IMR-90 (cell line): ENCODE results near the gene FAM227B. TPM values are rescaled to one million over a fixed set of nuclear protein-coding genes. Genes with fewer than 3 reads are reported as not detected.

Experiments used
- ATAC-seq: fragments of 200-7000 bp; cut with Tn5 transposase; 2 replicates; pipeline ENCODE4 v1.9.1; 2020; ENCODE audit warnings: low read depth, mild to moderate bottlenecking, moderate library complexity
- BruUV-seq: library from RNA; stranded (reverse); fragments of 400-500 nt; replicated peaks from 2 replicates; lab custom pipeline; 2021; lab: Mats Ljungman, UMichigan
- CTCF ChIA-PET: fragments of 300-600 bp; formaldehyde crosslinking; extraction: SDS; loops from one replicate; lab custom pipeline; 2021; ENCODE audit warnings: antibody characterized with exemption; lab: Yijun Ruan, JAX
- POLR2A ChIA-PET: fragments of 300-600 bp; sonication (Branson Sonifier 250); formaldehyde crosslinking; loops from one replicate; lab custom pipeline; 2022; ENCODE audit warnings: antibody characterized with exemption; ENCODE audit not compliant: unreplicated experiment; lab: Charles Lee
- DNase-seq: peaks from one replicate; pipeline ENCODE4 v3.0.0; 2013
- H2AFZ ChIP-seq: replicated peaks from 2 replicates; pipeline ENCODE3; 2013; ENCODE audit warnings: low read length, mild to moderate bottlenecking; ENCODE audit not compliant: poor library complexity
- H2AK5ac ChIP-seq: 2 replicates; pipeline ENCODE4 v1.6.1; 2013; ENCODE audit warnings: low read depth, low read length, inconsistent platforms
- H2AK9ac ChIP-seq: replicated peaks from 2 replicates; pipeline ENCODE3; 2013; ENCODE audit warnings: mild to moderate bottlenecking, low read depth, low read length, moderate library complexity; ENCODE audit not compliant: poor library complexity
- H2BK120ac ChIP-seq: 2 replicates; pipeline ENCODE4 v1.6.1; 2013; ENCODE audit warnings: low read depth, low read length, inconsistent platforms
- H2BK15ac ChIP-seq: 3 replicates; pipeline ENCODE4 v1.6.1; 2013; ENCODE audit warnings: low read depth, low read length, inconsistent platforms
- H2BK20ac ChIP-seq: 2 replicates; pipeline ENCODE4 v1.6.1; 2013; ENCODE audit warnings: low read depth, mild to moderate bottlenecking, inconsistent platforms, low read length, moderate library complexity
- H2BK5ac ChIP-seq: 2 replicates; pipeline ENCODE4 v1.6.1; 2013; ENCODE audit warnings: mild to moderate bottlenecking, low read depth, low read length, inconsistent platforms; ENCODE audit not compliant: poor library complexity, severe bottlenecking
- H3K14ac ChIP-seq: replicated peaks from 2 replicates; pipeline ENCODE4 v1.6.1; 2013; ENCODE audit warnings: low read depth, low read length, inconsistent platforms
- H3K18ac ChIP-seq: 2 replicates; pipeline ENCODE4 v1.6.1; 2013; ENCODE audit warnings: low read depth, low read length, control low read depth
- H3K23ac ChIP-seq: 2 replicates; pipeline ENCODE4 v1.6.1; 2013; ENCODE audit warnings: low read depth, low read length, inconsistent platforms
- H3K27ac ChIP-seq: 2 replicates; pipeline ENCODE4 v1.5.1; 2013; ENCODE audit warnings: mild to moderate bottlenecking, control low read depth, low read length; ENCODE audit not compliant: insufficient read depth
- H3K27me3 ChIP-seq: 2 replicates; pipeline ENCODE4 v1.6.1; 2013; ENCODE audit warnings: low read length; ENCODE audit not compliant: control insufficient read depth, insufficient read depth
- H3K36me3 ChIP-seq: 2 replicates; pipeline ENCODE4 v1.6.1; 2013; ENCODE audit warnings: low read length, mixed read lengths; ENCODE audit not compliant: control insufficient read depth, insufficient read depth
- H3K4ac ChIP-seq: 2 replicates; pipeline ENCODE4 v1.6.1; 2013; ENCODE audit warnings: low read depth, low read length, inconsistent platforms
- H3K4me1 ChIP-seq: 2 replicates; pipeline ENCODE4 v1.6.1; 2013; ENCODE audit warnings: low read length, mixed read lengths; ENCODE audit not compliant: control insufficient read depth, insufficient read depth
- H3K4me2 ChIP-seq: 2 replicates; pipeline ENCODE4 v1.6.1; 2013; ENCODE audit warnings: low read depth, mild to moderate bottlenecking, control low read depth, low read length, moderate library complexity
- H3K4me3 ChIP-seq: 2 replicates; pipeline ENCODE4 v1.5.1; 2013; ENCODE audit warnings: low read depth, mild to moderate bottlenecking, control low read depth, low read length, moderate library complexity; ENCODE audit not compliant: insufficient read depth
- H3K56ac ChIP-seq: 2 replicates; pipeline ENCODE4 v1.6.1; 2013; ENCODE audit warnings: low read length, inconsistent platforms; ENCODE audit not compliant: insufficient read depth; ENCODE audit errors: extremely low read depth
- H3K79me1 ChIP-seq, 2 experiments: 2 replicates each; pipeline ENCODE4 v1.6.1; 2013; ENCODE audit warnings: low read length in 2 of 2, inconsistent platforms in 1 of 2, low read depth in 1 of 2
- H3K9ac ChIP-seq: 2 replicates; pipeline ENCODE4 v1.6.1; 2013; ENCODE audit warnings: low read depth, low read length, control low read depth
- H3K9me1 ChIP-seq: 2 replicates; pipeline ENCODE4 v1.6.1; 2013; ENCODE audit warnings: low read length, inconsistent platforms; ENCODE audit not compliant: insufficient read depth
- H3K9me3 ChIP-seq: 2 replicates; pipeline ENCODE4 v1.6.1; 2013; ENCODE audit warnings: low read length; ENCODE audit not compliant: control insufficient read depth, insufficient read depth
- H4K20me1 ChIP-seq: 2 replicates; pipeline ENCODE4 v1.6.1; 2013; ENCODE audit warnings: low read length, inconsistent platforms; ENCODE audit not compliant: insufficient read depth
- H4K5ac ChIP-seq: 2 replicates; pipeline ENCODE4 v1.6.1; 2013; ENCODE audit warnings: mild to moderate bottlenecking, low read depth, low read length, control low read depth
- H4K8ac ChIP-seq, 2 experiments: 2 replicates each; pipeline ENCODE4 v1.6.1; 2013; ENCODE audit warnings: low read depth in 2 of 2, low read length in 2 of 2, control low read depth in 1 of 2, inconsistent platforms in 1 of 2
- H4K91ac ChIP-seq: 2 replicates; pipeline ENCODE4 v1.6.1; 2013; ENCODE audit warnings: low read depth, low read length, inconsistent platforms; ENCODE audit not compliant: insufficient read depth
- CEBPB ChIP-seq: IDR thresholded peaks from 2 replicates; pipeline ENCODE4 v1.6.1; 2012; ENCODE audit warnings: low read depth, low read length, improper control_type of control experiment
- FOS ChIP-seq: fragments of 150-350 bp; IDR thresholded peaks from 2 replicates; pipeline ENCODE4 v1.6.1; 2016; ENCODE audit warnings: low read depth, low read length
- MAFK ChIP-seq: IDR thresholded peaks from 2 replicates; pipeline ENCODE4 v1.6.1; 2012; ENCODE audit warnings: low read depth, low read length, improper control_type of control experiment
- POLR2A ChIP-seq: IDR thresholded peaks from 2 replicates; pipeline ENCODE4 v1.6.1; 2012; ENCODE audit warnings: mild to moderate bottlenecking, low read depth, low read length
- WGBS, 2 experiments: methylation state at CpG; one replicate each; pipeline versions ENCODE4 v1.1.5 to v1.1.7; 2013; ENCODE audit warnings: missing lambda C conversion rate in 2 of 2; ENCODE audit not compliant: insufficient read length in 1 of 2; ENCODE audit errors: extremely low coverage in 2 of 2; 5-methylcytosine and 5-hydroxymethylcytosine counted together
- dilution Hi-C: fragments of 300-500 bp; cut with HindIII; formaldehyde crosslinking; loops from one replicate; pipeline ENCODE4 v1.14.3; 2018; ENCODE audit warnings: low sequenced_read_pairs; ENCODE audit not compliant: unreplicated experiment
- in situ Hi-C: fragments of 300-500 bp; cut with MboI; formaldehyde crosslinking; loops from 3 replicates; pipeline ENCODE4 v1.14.3; 2019; ENCODE audit warnings: low sequenced_read_pairs, inconsistent platforms, mixed read lengths
- intact Hi-C: fragments of 100-400 bp; cut with micrococcal nuclease; formaldehyde crosslinking; loops from 2 replicates; pipeline ENCODE4 v1.10.0; 2022
- polyA plus RNA-seq, 3 experiments: library from polyadenylated mRNA; depleted of rRNA; stranded (reverse); fragments of >200 nt; gene quantifications; 2 replicates each; pipeline ENCODE4 v1.2.3, GENCODE V29; 2012; ENCODE audit warnings: low replicate concordance in 1 of 3
- total RNA-seq: library from RNA; depleted of rRNA; stranded (reverse); fragments of >200 nt; gene quantifications from 2 replicates; pipeline ENCODE4 v1.2.3, GENCODE V29; 2012

FAM227B gene
- total and polyA plus RNA-seq, 2 of the 4 experiments (the other 2 are of a cell fraction): 1.8 to 3.0 TPM

GRCh38 chr15:49428409-49429095 lies 192.1 kb downstream of the FAM227B start:
- Histone ChIP-seq H2BK120ac (peak overlapping the region; percentile 83), H2AK9ac (peak overlapping the region; percentile 80), H2BK5ac (peak overlapping the region; percentile 85), H3K27ac (peak overlapping the region; percentile 78), H4K8ac (peak overlapping the region; percentile 33 to 64), H3K18ac (peak overlapping the region; percentile 85), H2BK15ac (peak overlapping the region; percentile 80; the same call in 1 of the 3 replicates), H2AK5ac (peak overlapping the region; percentile 47), H3K4me2 (peak overlapping the region; percentile 89), H3K4me1 (peaks cover 14% of the 10 kb centered on the region), H3K4ac (peak overlapping the region; percentile 88), H3K9ac (peak overlapping the region; percentile 68), H3K9me1 (peaks cover 3% of the 10 kb centered on the region; the same call in 1 of the 2 replicates), H2AFZ (peak overlapping the region; percentile 5), H3K27me3 (no peaks in the 10 kb centered on the region), H3K14ac (peak overlapping the region; percentile 93), H3K79me1 (peaks cover 11 to 28% of the 10 kb centered on the region in 2 experiments), H3K56ac (peak overlapping the region; percentile 42; the same call in 1 of the 2 replicates), H4K91ac (peak overlapping the region; percentile 78), H4K20me1 (no peaks in the 10 kb centered on the region; the same call in 1 of the 2 replicates), H3K4me3 (peak overlapping the region; percentile 23), H3K36me3 (peaks cover 23% of the 10 kb centered on the region), H3K23ac (peak overlapping the region; percentile 87), H3K9me3 (no peaks in the 10 kb centered on the region), H2BK20ac (peak overlapping the region; percentile 86), H4K5ac (peak overlapping the region; percentile 85)
- intact Hi-C loops: loop anchor here (2.0 to 10.0 kb wide), 2 partner anchors 192 to 886 kb away; partner anchors contain the start of genes DTWD1 and FAM227B
- ChIA-PET POLR2A (no interaction called here), CTCF (interaction anchor here (1.7 kb wide), 1 partner anchor 192 kb away, joined by 5 read pairs; no protein-coding TSS in a partner anchor)
- TF ChIP-seq MAFK: no peak
- no peak for TF ChIP-seq POLR2A
- TF ChIP-seq CEBPB: peak; percentile 76
- TF ChIP-seq FOS: no peak
- dilution Hi-C loops: no loop called here
- BruUV-seq: no TSS peak
- ATAC-seq (peak; percentile 19), DNase-seq (peak; percentile 64)
- no CpG with 5 or more reads among the region's 5 CpGs for WGBS, 2 experiments
- in situ Hi-C loops: loop anchor here (10.0 kb wide), 2 partner anchors 566 to 716 kb away; no protein-coding TSS in a partner anchor
